H1 (cell line): Measurements from ENCODE around the gene ZNF223. TPM values are rescaled to one million over a fixed set of nuclear protein-coding genes. Genes with fewer than 3 reads are reported as not detected.

Experiments
- CTCF ChIA-PET: fragments of 300-600 bp; sonication (Branson Sonifier 250); formaldehyde crosslinking; loops from one replicate; lab custom pipeline; 2021; ENCODE audit not compliant: partially characterized antibody; lab: Charles Lee
- POLR2A ChIA-PET: fragments of 300-600 bp; sonication (Branson Sonifier 250); formaldehyde crosslinking; loops from one replicate; lab custom pipeline; 2021; ENCODE audit warnings: inconsistent platforms; ENCODE audit not compliant: partially characterized antibody; lab: Charles Lee
- DNase-seq, 2 experiments: peaks; one replicate each; pipeline versions ENCODE4 v3.0.0 to v3.0.0-alpha.2; 2010 to 2022; ENCODE audit warnings: low spot score in 2 of 2, low read depth in 1 of 2, mixed read lengths in 1 of 2
- FAIRE-seq: peaks from 2 replicates; lab custom pipeline; 2011; peaks lifted over from hg19 to GRCh38; lab: Jason Lieb, UNC
- H2AFZ ChIP-seq: 2 replicates; pipeline ENCODE4 v1.8.1; 2012; ENCODE audit warnings: low read length, inconsistent platforms
- H2AK5ac ChIP-seq: 2 replicates; pipeline ENCODE4 v1.6.1; 2013; ENCODE audit warnings: low read depth, low read length
- H2BK120ac ChIP-seq: replicated peaks from 2 replicates; pipeline ENCODE3; 2013; ENCODE audit warnings: low read depth, low read length, inconsistent platforms
- H2BK12ac ChIP-seq: 2 replicates; pipeline ENCODE4 v1.6.1; 2013; ENCODE audit warnings: low read depth, low read length
- H2BK15ac ChIP-seq: 2 replicates; pipeline ENCODE4 v1.6.1; 2013; ENCODE audit warnings: low read length
- H2BK20ac ChIP-seq: 2 replicates; pipeline ENCODE4 v1.6.1; 2013; ENCODE audit warnings: low read length
- H2BK5ac ChIP-seq: 2 replicates; pipeline ENCODE4 v1.6.1; 2013; ENCODE audit warnings: low read depth, low read length
- H3K14ac ChIP-seq: 2 replicates; pipeline ENCODE4 v1.6.1; 2013; ENCODE audit warnings: inconsistent platforms; ENCODE audit not compliant: insufficient read length
- H3K18ac ChIP-seq: 2 replicates; pipeline ENCODE4 v1.6.1; 2013; ENCODE audit warnings: low read length; ENCODE audit errors: extremely low read depth
- H3K23ac ChIP-seq: 2 replicates; pipeline ENCODE4 v1.6.1; 2013; ENCODE audit warnings: inconsistent platforms; ENCODE audit not compliant: insufficient read length
- H3K23me2 ChIP-seq: 2 replicates; pipeline ENCODE4 v1.6.1; 2013; ENCODE audit warnings: low read depth, low read length
- H3K27ac ChIP-seq: 2 replicates; pipeline ENCODE4 v1.6.1; 2011; ENCODE audit warnings: low read depth, low read length, inconsistent platforms
- H3K27me3 ChIP-seq, 4 experiments: replicated peaks in 1 of 4; 1 replicate in 1 of 4; 2 replicates in 3 of 4; pipeline versions ENCODE4 v1.6.1 to v1.8.1; 2011 to 2013; ENCODE audit warnings: low read length in 3 of 4, mild to moderate bottlenecking in 3 of 4, inconsistent platforms in 2 of 4, mixed read lengths in 2 of 4, moderate library complexity in 1 of 4; ENCODE audit not compliant: control insufficient read depth in 3 of 4, insufficient read depth in 3 of 4; ENCODE audit errors: extremely low read depth in 1 of 4
- H3K36me3 ChIP-seq, 4 experiments: 2 replicates each; pipeline versions ENCODE4 v1.6.1 to v1.8.1; 2011 to 2013; ENCODE audit warnings: mild to moderate bottlenecking in 4 of 4, low read length in 3 of 4, moderate library complexity in 2 of 4, control low read depth in 1 of 4, inconsistent platforms in 1 of 4; ENCODE audit not compliant: insufficient read depth in 4 of 4, control insufficient read depth in 2 of 4
- H3K4ac ChIP-seq: replicated peaks from 2 replicates; pipeline ENCODE3; 2013; ENCODE audit warnings: low read length, low read depth, mixed read lengths, inconsistent platforms; ENCODE audit not compliant: insufficient read length
- H3K4me1 ChIP-seq, 4 experiments: replicated peaks in 1 of 4; 1 replicate in 1 of 4; 2 replicates in 3 of 4; pipeline versions ENCODE4 v1.6.1 to v1.8.1; 2011 to 2013; ENCODE audit warnings: low read length in 3 of 4, inconsistent platforms in 2 of 4, mixed read lengths in 1 of 4; ENCODE audit not compliant: insufficient read depth in 4 of 4, control insufficient read depth in 3 of 4
- H3K4me2 ChIP-seq, 2 experiments: 2 replicates each; pipeline versions ENCODE4 v1.6.1 to v1.8.1; 2011 to 2013; ENCODE audit warnings: low read depth in 2 of 2, low read length in 2 of 2, control low read depth in 1 of 2, inconsistent platforms in 1 of 2, mild to moderate bottlenecking in 1 of 2; ENCODE audit not compliant: insufficient read depth in 1 of 2
- H3K4me3 ChIP-seq, 4 experiments: fragments of 200-600, 300-600 bp in 1 of 4; sonication (generic), shearing (Covaris generic), sonication (Bioruptor Twin) in 1 of 4; 2 replicates each; pipeline versions ENCODE4 v1.5.1 to v1.8.1; 2011 to 2016; ENCODE audit warnings: low read length in 4 of 4, low read depth in 3 of 4, control low read depth in 2 of 4, inconsistent platforms in 2 of 4, mild to moderate bottlenecking in 2 of 4, mixed read lengths in 1 of 4, moderate library complexity in 1 of 4; ENCODE audit not compliant: insufficient read depth in 2 of 4; ENCODE audit errors: extremely low read depth in 1 of 4
- H3K56ac ChIP-seq: replicated peaks from 2 replicates; pipeline ENCODE3; 2013; ENCODE audit warnings: low read depth, mild to moderate bottlenecking, mixed read lengths, low read length, inconsistent platforms; ENCODE audit not compliant: insufficient read length
- H3K79me1 ChIP-seq: 2 replicates; pipeline ENCODE4 v1.6.1; 2013; ENCODE audit warnings: low read depth, low read length, control low read depth
- H3K79me2 ChIP-seq, 2 experiments: 2 replicates each; pipeline versions ENCODE4 v1.6.1 to v1.8.1; 2012 to 2013; ENCODE audit warnings: low read length in 2 of 2, mild to moderate bottlenecking in 2 of 2, inconsistent platforms in 1 of 2; ENCODE audit not compliant: insufficient read depth in 2 of 2, control insufficient read depth in 1 of 2
- H3K9ac ChIP-seq, 4 experiments: replicated peaks in 1 of 4; 1 replicate in 1 of 4; 2 replicates in 3 of 4; pipeline versions ENCODE4 v1.6.1 to v1.8.1; 2011 to 2013; ENCODE audit warnings: low read depth in 3 of 4, low read length in 3 of 4, control low read depth in 2 of 4, mild to moderate bottlenecking in 2 of 4, moderate library complexity in 2 of 4, inconsistent platforms in 1 of 4; ENCODE audit errors: extremely low read depth in 1 of 4
- H3K9me3 ChIP-seq, 2 experiments: 2 replicates each; pipeline versions ENCODE4 v1.6.1 to v1.8.1; 2012 to 2013; ENCODE audit warnings: mild to moderate bottlenecking in 2 of 2, moderate library complexity in 2 of 2, control low read depth in 1 of 2, inconsistent platforms in 1 of 2, low read depth in 1 of 2, low read length in 1 of 2, mixed read lengths in 1 of 2; ENCODE audit not compliant: insufficient read depth in 2 of 2
- H4K20me1 ChIP-seq, 2 experiments: replicated peaks in 1 of 2; 2 replicates each; pipeline versions ENCODE3 to v1.8.1; 2011 to 2013; ENCODE audit warnings: inconsistent platforms in 2 of 2, low read length in 2 of 2, mild to moderate bottlenecking in 1 of 2; ENCODE audit not compliant: insufficient read depth in 2 of 2, control insufficient read depth in 1 of 2
- H4K5ac ChIP-seq: 2 replicates; pipeline ENCODE4 v1.6.1; 2013; ENCODE audit warnings: low read length, low read depth, mixed read lengths, inconsistent platforms; ENCODE audit not compliant: insufficient read length
- H4K8ac ChIP-seq: 2 replicates; pipeline ENCODE4 v1.8.0; 2013; ENCODE audit warnings: mild to moderate bottlenecking, moderate library complexity, low read length, inconsistent platforms; ENCODE audit not compliant: insufficient read depth; ENCODE audit errors: extremely low read depth
- H4K91ac ChIP-seq: replicated peaks from 2 replicates; pipeline ENCODE3; 2013; ENCODE audit warnings: low read length, mixed read lengths, inconsistent platforms; ENCODE audit not compliant: insufficient read length
- CHD1 ChIP-seq: IDR thresholded peaks from 2 replicates; pipeline ENCODE4 v1.6.1; 2012; ENCODE audit warnings: low read depth, low read length, improper control_type of control experiment
- CTBP2 ChIP-seq: IDR thresholded peaks from 2 replicates; pipeline ENCODE4 v1.7.0; 2011; ENCODE audit warnings: borderline replicate concordance, mild to moderate bottlenecking, moderate library complexity, mixed read lengths, low read length; ENCODE audit not compliant: insufficient read depth, insufficient read length
- CTCF ChIP-seq, 3 experiments: IDR thresholded peaks; 1 replicate in 2 of 3; 2 replicates in 1 of 3; pipeline versions ENCODE4 v1.5.1 to v1.6.1; 2011; ENCODE audit warnings: low read length in 3 of 3, mild to moderate bottlenecking in 3 of 3, inconsistent platforms in 2 of 3, low read depth in 1 of 3, moderate library complexity in 1 of 3; ENCODE audit not compliant: insufficient read depth in 1 of 3; ENCODE audit errors: control extremely low read depth in 1 of 3
- HDAC6 ChIP-seq: IDR thresholded peaks from one replicate; pipeline ENCODE4 v1.7.1; 2012; ENCODE audit warnings: low read depth, mild to moderate bottlenecking, inconsistent platforms, low read length, moderate library complexity
- KDM5A ChIP-seq: fragments of 200-600 bp; IDR thresholded peaks from 2 replicates; pipeline ENCODE4 v1.7.1; 2012; ENCODE audit warnings: mild to moderate bottlenecking, low read length, inconsistent platforms, mixed read lengths
- RAD21 ChIP-seq, 2 experiments: IDR thresholded peaks in 1 of 2; conservative IDR thresholded peaks in 1 of 2; 2 replicates each; pipeline ENCODE4 v1.6.1; 2011; ENCODE audit warnings: low read depth in 2 of 2, low read length in 2 of 2, improper control_type of control experiment in 1 of 2, inconsistent platforms in 1 of 2, mild to moderate bottlenecking in 1 of 2, moderate library complexity in 1 of 2
- SP1 ChIP-seq: IDR thresholded peaks from 2 replicates; pipeline ENCODE4 v1.6.1; 2011; ENCODE audit warnings: low read depth, low read length
- SUZ12 ChIP-seq: fragments of 200-600 bp; sonication (generic); IDR thresholded peaks from 2 replicates; pipeline ENCODE4 v1.6.1; 2012; ENCODE audit warnings: mild to moderate bottlenecking, inconsistent platforms, low read length, moderate library complexity, mixed read lengths
- TBP ChIP-seq: IDR thresholded peaks from 2 replicates; pipeline ENCODE4 v1.6.1; 2011; ENCODE audit warnings: low read depth, low read length, improper control_type of control experiment
- TEAD4 ChIP-seq: IDR thresholded peaks from 2 replicates; pipeline ENCODE4 v1.6.1; 2012; ENCODE audit warnings: low read depth, low read length, inconsistent platforms, mixed read lengths
- YY1 ChIP-seq: IDR thresholded peaks from 2 replicates; pipeline ENCODE4 v1.6.1; 2011; ENCODE audit warnings: low read depth, mild to moderate bottlenecking, low read length
- WGBS, 2 experiments: shearing (Covaris generic) in 1 of 2; methylation state at CpG; one replicate each; pipeline versions ENCODE4 v1.1.6 to v1.1.7; 2013 to 2015; ENCODE audit warnings: low lambda C conversion rate in 2 of 2, mixed read lengths in 2 of 2, inconsistent platforms in 1 of 2, low coverage in 1 of 2, missing lambda C conversion rate in 1 of 2; ENCODE audit not compliant: insufficient replicate concordance in 2 of 2, insufficient coverage in 1 of 2, insufficient read length in 1 of 2; ENCODE audit errors: extremely low coverage in 1 of 2, missing lambda C conversion rate in 1 of 2; 5-methylcytosine and 5-hydroxymethylcytosine counted together
- polyA plus RNA-seq, 7 experiments: library from polyadenylated mRNA; depleted of rRNA in 3 of 7; stranded (reverse) in 5 of 7; unstranded in 2 of 7; fragments of >200 nt in 5 of 7; fragments of 200-250 nt in 2 of 7; gene quantifications; 1 replicate in 5 of 7; 2 replicates in 1 of 7; 4 replicates in 1 of 7; pipeline versions ENCODE4 v1.2.1 to v1.2.3, GENCODE V29; 2011 to 2013; ENCODE audit warnings: missing spikeins in 2 of 7, mixed read lengths in 2 of 7
- total RNA-seq: library from RNA; stranded (reverse); fragmentation: NEBNext Ultra II Directional; extraction: Animal tissue kit (Norgen Biotek cat#: 25700); gene quantifications from 2 replicates; pipeline ENCODE4 v1.2.1, GENCODE V29; 2021

Gene ZNF223
- total and polyA plus RNA-seq, 2 of the 8 experiments (the other 6 are each of a cell fraction or from before 2014, with no cell fraction given): 1.7 to 4.3 TPM

GRCh38 chr19:44061038-44061437 is 9.2 kb downstream of the ZNF223 start:
- Histone ChIP-seq H2BK12ac (no peak overlapping the region), H2BK15ac (no peak overlapping the region), H2BK20ac (no peak overlapping the region), H3K27ac (no peak overlapping the region), H3K27me3 (no peaks in the 10 kb centered on the region), H3K4me3 (no peak overlapping the region), H3K56ac (no peak overlapping the region), H4K8ac (no peak overlapping the region), H3K14ac (no peak overlapping the region), H4K5ac (no peak overlapping the region), H3K4me2 (no peak overlapping the region), H3K23ac (no peak overlapping the region), H2AK5ac (no peak overlapping the region), H2BK120ac (no peak overlapping the region), H3K9ac (no peak overlapping the region), H3K79me2 (no peaks in the 10 kb centered on the region), H2AFZ (no peak overlapping the region), H3K4ac (no peak overlapping the region), H4K20me1 (no peaks in the 10 kb centered on the region), H3K18ac (no peak overlapping the region), H3K9me3 (peaks cover 10 to 15% of the 10 kb centered on the region in 2 experiments), H3K23me2 (no peaks in the 10 kb centered on the region), H2BK5ac (no peak overlapping the region), H3K4me1 (no peaks in the 10 kb centered on the region), H3K79me1 (no peaks in the 10 kb centered on the region), H4K91ac (no peak overlapping the region), H3K36me3 (peaks cover 2 to 50% (median 31%) of the 10 kb centered on the region in 4 experiments; a peak in 6 of 8 replicates)
- WGBS, 2 experiments: 84% methylated on average over 1 of the region's 1 CpG; no CpG with 5 or more reads in 1 of the 2 experiments
- ChIA-PET CTCF (interaction anchor here (0.6 kb wide), 1 partner anchor 79 kb away, joined by 4 read pairs; no protein-coding TSS in a partner anchor), POLR2A (interaction anchor here (1.5 kb wide), 1 partner anchor 9 kb away, joined by 3 read pairs; no protein-coding TSS in a partner anchor)
- TF ChIP-seq TEAD4: no peak
- no peak for TF ChIP-seq SUZ12
- no peak for TF ChIP-seq HDAC6
- TF ChIP-seq SP1: no peak
- TF ChIP-seq CHD1: no peak
- TF ChIP-seq KDM5A: no peak
- TF ChIP-seq RAD21 (IDR thresholded peaks at IDR 0.05 in 1 of 2, conservative IDR thresholded peaks at IDR 0.05 in 1 of 2; ENCODE audit: low read depth in 2 of 2, low read length in 2 of 2): no peak
- TF ChIP-seq YY1: no peak
- no peak for TF ChIP-seq CTBP2
- TF ChIP-seq CTCF (IDR thresholded peaks at IDR 0.05; ENCODE audit: control extremely low read depth in 1 of 3, insufficient read depth in 1 of 3, low read depth in 1 of 3, low read length in 3 of 3): no peak
- TF ChIP-seq TBP: no peak
- FAIRE-seq (no peak), DNase-seq (no peak)
